ENCODE data around the gene ZNF658.
"Not testable (repeated sequence)": the region's sequence is repeated elsewhere in the genome, so short reads cannot be mapped to it uniquely, and the experiment has no call there.

Gene ZNF658

DNA sequence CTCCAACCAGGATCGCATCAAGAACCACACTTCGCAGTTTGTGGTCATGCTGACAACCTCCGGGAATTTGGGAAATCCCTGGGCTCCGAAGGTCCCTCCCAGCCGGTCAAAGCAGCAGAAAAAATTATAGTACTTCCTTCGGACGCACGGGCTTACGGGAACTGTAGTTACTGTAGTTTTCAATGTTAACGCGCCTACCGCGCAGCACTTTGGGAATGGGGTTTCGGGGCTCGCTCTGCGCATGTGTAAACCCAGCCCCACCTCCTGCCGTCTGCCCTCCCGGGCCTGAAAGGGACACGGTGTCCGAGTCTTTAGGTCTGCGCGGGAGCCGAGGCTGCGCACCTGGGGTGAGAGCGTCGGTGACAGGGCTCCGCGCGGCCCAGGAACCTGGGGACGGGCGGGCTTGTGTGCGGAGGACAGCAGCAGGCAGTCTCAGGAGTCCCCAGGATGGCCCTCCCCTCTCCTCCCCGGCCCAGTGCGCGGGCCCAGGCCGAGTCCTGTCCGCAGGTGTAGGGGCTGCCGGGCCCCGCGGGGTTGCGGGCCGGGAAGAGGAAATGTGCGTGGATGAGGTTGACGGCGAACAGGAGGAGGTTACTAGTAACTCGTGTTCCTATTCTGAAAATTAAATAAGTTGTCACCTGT lies at the start of gene ZNF658:
TSS of gene ZNF658 (plus strand) at position 236 of the 642 bp plus-strand sequence. CDS start 2,837 bp downstream, outside the sequence.
- not testable (repeated sequence) for DNase-seq (ENCODE audit: low spot score)

DNA sequence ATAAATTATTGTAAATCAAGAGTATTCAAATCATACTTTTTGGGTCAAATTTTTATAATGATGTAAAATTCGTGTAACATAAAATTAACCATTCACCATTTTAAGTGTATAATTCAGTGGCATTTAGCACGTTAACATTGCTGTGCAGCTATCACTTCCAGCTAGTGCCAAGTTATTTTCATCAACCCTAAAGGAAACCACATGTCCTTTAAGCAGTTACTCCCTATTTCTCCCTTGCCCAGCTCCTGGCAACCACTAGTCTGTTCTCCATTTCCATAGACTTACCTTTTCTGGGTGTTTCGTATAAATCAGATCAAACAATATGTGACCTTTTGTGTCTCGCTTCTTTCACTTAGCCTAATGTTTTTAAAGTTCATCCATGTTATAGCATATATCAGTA lies 38.8 kb upstream of the ZNF658 start:
- not testable (repeated sequence) for DNase-seq (ENCODE audit: low spot score)

DNA sequence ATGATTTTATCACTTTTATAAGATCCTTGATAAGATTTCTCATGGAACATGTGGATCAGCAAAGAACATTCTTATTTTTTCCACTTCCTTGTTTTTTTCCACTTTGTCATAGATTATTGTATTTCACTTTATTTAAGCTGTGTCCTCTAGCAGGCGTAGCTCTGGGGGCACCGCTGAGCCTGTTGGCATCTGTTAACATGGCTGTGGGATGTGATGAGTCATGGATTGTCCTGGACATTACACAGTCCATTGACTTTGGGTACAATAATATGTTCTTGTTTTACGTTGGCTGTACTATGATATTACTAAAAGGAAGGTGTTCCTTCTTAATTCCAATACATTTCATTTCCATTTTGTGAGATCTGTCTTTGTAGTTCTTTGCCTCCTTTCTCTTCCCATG lies 31.9 kb upstream of the ZNF658 start:
- not testable (repeated sequence) for DNase-seq (ENCODE audit: low spot score)

DNA sequence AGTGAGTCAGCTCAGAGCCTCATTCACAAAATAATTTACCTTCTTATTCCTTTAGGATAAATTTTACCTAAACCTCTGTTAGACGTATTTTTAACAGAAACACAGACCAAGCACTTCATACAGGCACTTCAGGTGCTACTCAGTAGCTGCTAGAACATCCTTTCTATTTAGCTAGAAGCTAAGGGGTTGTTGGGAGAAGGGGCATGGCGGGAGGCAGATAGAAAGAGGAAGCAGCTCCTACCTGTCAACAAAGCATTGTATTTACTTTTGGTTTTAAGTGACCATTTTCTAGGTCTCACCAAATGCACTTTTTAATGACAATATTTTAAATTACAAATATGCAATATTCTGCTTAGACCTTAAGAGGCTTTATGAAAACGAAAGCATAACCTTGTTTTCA lies 19.9 kb upstream of the ZNF658 start:
- DNase-seq (ENCODE audit: low spot score), result not testable (repeated sequence)

DNA sequence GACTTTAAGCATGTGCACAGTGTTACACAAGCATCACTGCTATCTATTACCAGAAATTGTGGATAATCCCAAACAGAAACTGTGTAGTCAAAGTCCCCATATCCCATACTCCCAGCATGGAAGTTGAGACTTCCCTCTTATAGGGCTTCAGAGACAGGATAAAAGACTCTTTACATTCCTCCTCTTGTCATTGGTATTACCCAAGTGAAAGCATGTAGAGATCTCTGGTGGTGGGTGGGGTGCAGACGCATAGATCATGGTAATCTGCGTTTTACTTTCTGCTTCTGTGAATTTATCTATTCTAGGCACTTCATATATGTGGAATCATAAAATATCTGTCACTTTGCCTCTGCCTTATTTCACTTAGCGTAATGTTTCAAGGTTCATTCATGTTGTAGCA lies 18.7 kb upstream of the ZNF658 start:
- DNase-seq (ENCODE audit: low spot score), result not testable (repeated sequence)

DNA sequence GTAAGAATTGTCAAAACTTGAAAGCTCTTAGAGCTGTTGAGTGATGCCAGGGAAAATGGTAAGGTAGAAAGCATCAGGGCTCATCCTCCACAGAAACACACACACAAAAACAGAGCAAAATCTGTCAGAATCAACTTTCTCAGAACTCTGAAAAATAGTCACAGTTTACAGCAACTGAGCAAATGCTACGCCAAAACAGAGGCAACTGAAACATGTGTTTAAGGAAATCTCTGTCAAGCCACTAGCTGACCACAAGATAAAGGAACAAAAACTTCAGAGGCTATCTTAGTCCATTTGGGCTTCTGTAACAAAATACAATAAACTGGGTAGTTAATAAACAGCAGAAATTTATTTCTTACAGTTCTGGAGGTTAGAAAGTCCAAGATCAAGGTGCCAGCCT lies 10.2 kb upstream of the ZNF658 start:
- DNase-seq (ENCODE audit: low spot score), result not testable (repeated sequence)

DNA sequence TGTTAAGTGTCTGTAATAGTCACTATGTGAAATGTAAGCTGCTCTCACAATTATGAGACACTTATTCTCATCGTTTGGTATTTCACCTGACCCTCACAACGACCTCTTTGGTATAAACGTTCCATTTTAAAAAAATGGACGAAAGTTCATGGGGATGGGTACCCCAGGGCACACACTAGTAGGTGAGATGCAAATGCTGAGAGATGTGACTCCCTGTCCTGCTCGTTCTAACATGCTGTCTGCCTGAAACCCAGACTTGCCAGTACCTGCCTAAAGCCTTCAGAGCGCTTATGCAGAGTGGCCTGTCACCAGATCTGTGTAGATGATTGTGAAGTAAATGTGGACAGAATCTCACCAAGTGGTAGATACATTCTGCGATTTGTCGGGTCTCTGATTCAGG lies 616 bp downstream of the ZNF658 start:
- DNase-seq (ENCODE audit: low spot score), result not testable (repeated sequence)

DNA sequence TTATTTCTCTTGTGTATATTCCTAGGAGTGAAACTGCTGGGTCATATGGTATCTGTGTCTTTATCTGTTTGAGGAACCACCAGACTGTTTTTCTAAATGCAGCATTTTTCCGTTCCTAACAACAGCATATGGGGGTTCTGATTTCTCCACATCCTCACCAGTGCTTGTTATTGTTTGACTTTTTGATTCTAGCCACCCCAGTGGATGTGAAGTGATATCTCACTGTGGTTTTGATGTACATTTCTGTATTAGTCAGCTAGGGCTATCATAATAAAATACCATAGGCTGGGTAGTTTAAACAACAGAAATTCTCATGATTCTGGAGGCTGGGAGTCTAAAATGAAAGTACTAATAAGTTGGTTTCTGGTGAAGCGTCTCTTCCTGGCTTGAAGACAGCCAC lies 9.0 kb downstream of the ZNF658 start:
- not testable (repeated sequence) for DNase-seq (ENCODE audit: low spot score)

DNA sequence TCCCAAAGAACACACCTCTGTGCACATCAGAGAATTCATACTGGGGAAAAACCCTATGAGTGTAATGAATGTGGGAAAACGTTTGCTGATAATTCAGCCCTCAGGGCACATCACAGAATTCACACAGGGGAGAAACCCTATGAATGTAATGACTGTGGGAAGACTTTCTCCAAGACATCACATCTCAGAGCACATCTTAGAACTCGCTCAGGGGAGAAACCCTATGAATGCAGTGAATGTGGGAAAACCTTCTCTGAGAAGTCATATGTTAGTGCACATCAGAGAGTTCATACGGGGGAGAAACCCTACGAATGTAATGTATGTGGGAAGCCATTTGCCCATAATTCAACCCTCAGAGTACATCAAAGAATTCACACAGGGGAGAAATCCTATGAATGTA lies 19.5 kb downstream of the ZNF658 start:
- not testable (repeated sequence) for DNase-seq (ENCODE audit: low spot score)

DNA sequence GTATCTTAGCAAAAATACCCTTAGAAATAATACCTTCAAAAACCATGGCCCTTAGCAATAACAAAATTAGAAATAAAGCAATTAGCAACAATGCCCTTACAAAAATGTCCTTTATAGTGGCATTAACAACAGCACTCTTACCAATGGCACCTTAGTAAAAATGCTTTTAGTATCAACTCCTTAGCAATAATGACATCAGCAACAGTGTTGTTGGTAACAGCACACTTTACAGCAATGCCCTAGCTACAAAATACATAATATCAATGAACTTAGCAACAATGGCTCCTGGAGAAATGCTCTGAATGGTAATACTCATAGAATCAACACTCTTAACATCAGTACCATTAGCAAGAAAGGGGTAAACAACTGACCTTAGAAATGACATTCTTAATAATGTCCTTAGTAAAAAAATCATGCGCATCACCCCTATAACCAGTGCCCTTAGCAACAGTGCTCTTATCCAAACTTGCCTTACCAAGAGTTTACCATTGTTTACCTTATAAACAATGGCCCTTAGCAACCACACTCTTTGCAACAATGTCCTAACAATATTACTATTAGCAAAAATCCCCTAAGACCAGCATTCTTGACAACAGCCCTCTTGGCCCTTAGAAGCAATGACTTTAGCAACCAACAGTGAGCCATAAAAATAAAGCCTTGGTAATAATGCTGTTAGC lies 35.8 kb downstream of the ZNF658 start:
- DNase-seq (ENCODE audit: low spot score), result not testable (repeated sequence)

DNA sequence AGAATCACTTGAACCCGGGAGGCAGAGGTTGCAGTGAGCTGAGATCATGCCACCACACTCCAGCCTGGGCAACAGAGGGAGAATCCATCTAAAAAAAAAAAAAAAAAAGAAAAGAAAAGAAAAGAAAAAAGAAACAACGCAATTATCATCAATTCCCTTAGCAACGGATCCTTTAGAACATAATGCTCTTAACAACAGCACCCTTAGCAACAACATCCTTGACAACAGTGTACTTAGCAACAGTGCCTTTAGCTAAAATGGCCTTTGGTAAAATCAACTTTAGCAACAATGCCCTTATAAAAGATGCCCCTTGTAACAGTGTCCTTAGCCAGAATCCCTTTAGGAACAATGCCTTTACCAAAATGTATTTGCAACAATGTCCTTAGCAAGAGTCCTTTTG lies 37.1 kb downstream of the ZNF658 start:
- not testable (repeated sequence) for DNase-seq (ENCODE audit: low spot score)

DNA sequence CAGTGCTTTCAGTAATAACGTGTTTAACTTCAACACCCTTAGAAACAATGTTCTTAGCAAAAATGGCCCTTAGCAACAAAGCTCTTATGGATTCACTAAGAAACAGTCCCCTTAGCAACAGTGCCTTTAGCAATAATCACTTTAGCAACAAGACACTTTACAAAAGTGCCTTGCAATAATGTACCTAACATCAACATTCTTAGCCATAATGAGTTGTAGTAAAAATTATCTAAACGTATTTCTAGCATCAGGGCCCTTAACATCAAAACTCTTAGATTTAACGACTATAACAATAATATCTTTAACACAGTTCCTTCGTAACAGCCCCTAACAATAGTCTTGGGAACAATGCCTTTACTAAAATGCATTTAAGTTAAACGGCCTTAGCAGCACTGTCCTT lies 37.8 kb downstream of the ZNF658 start:
- DNase-seq (ENCODE audit: low spot score), result not testable (repeated sequence)

DNA sequence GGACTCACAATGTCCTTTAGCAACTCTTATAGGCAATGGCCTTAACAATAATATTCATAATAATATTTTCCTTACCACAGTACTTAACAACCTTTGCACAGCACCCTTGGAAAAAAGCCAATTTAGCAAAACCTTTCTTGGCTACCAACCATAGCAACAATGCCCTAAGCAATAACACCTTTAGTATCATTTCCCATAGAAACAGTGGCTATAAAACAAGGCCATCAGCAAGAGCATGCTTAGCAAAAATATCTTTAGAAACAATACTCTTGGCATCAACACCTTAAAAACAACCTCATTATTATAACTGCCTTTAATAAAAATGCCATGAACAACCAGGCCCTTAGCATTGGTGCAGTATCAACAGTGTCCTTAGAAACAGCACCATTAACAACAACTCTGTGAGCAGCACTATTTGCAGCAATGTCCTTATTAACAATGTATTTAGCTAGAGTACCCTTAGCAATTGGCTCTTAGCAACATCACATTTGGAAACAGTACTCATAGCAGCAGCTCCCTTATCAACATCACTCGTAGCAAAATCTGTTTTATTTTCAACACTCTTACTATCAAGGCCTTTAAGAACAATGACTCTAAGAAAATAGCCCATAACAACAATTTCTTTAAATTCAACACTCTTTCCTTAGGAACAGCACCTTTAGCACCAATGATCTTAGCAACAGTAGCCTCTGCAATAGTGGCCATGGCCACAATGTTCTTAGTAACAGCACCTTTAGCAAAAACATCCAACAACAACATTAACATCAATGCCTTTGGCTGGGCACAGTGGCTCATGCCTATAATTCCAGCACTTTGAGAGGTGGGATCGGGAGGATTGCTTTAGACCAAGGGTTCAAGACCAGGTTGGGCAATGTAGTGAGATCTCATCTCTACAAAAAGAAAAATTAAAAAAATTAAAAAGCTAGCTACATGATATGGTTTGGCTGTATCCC lies 39.6 kb downstream of the ZNF658 start:
- not testable (repeated sequence) for DNase-seq (ENCODE audit: low spot score)

DNA sequence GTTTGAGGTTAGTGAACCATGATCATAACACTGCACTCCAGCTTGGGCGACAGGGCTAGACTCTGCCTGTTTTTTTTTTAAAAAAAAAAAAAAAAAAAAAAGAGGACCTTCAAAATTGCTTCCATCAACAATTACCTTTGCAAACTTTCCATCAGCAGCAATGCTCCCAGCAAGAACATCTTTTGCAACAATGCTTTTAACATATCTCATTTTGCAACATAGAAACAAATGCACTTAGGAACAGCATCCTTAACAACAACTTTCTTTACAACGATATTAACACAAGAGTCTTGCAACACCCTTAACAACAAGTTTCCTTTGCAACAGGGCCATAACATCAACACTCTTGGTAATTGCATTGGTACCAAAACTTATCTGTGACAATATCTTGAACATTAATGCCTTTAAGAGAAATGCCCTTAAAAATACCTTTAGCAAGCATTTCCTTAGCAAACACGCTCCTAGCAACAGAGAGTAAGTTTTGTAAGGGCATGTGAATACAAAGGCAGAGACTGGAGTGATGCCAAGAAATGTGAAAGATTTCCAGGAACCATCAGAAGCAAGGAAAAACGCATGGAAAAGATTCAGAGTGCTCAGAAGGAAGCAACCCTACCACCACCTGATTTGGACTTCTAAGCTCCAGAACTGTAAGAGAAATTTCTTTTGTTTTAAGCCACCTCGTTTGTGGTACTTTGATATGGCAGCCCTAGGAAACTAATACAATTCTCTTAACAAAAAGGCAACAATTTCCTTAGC lies 42.1 kb downstream of the ZNF658 start:
- not testable (repeated sequence) for DNase-seq (ENCODE audit: low spot score)

DNA sequence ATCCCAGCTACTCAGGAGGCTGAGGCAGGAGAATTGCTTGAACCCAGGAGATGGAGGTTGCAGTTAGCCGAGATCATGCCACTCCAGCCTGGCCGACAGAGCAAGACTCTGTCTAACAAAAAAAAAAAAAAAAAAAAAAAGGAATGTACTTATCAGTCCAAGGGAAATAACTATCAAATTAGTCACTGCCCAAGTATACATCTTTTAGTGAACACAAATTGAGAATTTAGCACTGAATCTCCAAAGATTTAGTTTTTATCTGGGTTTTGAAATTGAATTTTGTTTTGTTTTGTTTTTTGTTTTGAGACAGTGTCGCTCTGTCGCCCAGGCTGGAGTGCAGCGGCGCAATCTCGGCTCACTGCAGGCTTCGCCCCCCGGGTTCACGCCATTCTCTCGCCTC lies 52.1 kb downstream of the ZNF658 start:
- not testable (repeated sequence) for DNase-seq (ENCODE audit: low spot score)

Data from hepatic stellate cell (primary cell).